Liver (tissue), 9 donors: ENCODE data around the gene ACOXL. TPM values are rescaled to one million over a fixed set of nuclear protein-coding genes. Genes with fewer than 3 reads are reported as not detected.

ENCODE experiments used
- DNase-seq: peaks from one replicate; pipeline ENCODE4 v3.0.0-alpha.2; 2017; ENCODE audit warnings: low spot score
- H3K27ac ChIP-seq, 2 donors: one replicate each; pipeline ENCODE4 v1.7.0; 2013; ENCODE audit warnings: inconsistent platforms in 2 of 2, low read length in 2 of 2, control low read depth in 1 of 2, low read depth in 1 of 2, mild to moderate bottlenecking in 1 of 2
- H3K27me3 ChIP-seq, 4 donors: one replicate each; pipeline versions ENCODE4 v1.6.1 to v1.7.0; 2013; ENCODE audit warnings: low read length in 3 of 4, inconsistent platforms in 1 of 4, mild to moderate bottlenecking in 1 of 4, moderate library complexity in 1 of 4; ENCODE audit not compliant: control insufficient read depth in 4 of 4, insufficient read depth in 4 of 4
- H3K36me3 ChIP-seq, 4 donors: one replicate each; pipeline versions ENCODE4 v1.6.1 to v1.7.0; 2013; ENCODE audit warnings: low read length in 3 of 4, mild to moderate bottlenecking in 3 of 4, low read depth in 1 of 4, moderate library complexity in 1 of 4; ENCODE audit not compliant: control insufficient read depth in 4 of 4, insufficient read depth in 3 of 4
- H3K4me1 ChIP-seq, 4 donors: one replicate each; pipeline versions ENCODE4 v1.6.1 to v1.7.0; 2013; ENCODE audit warnings: low read length in 3 of 4, mild to moderate bottlenecking in 3 of 4, moderate library complexity in 1 of 4; ENCODE audit not compliant: control insufficient read depth in 4 of 4, insufficient read depth in 4 of 4
- H3K4me3 ChIP-seq, 3 donors: one replicate each; pipeline versions ENCODE4 v1.6.1 to v1.7.0; 2013; ENCODE audit warnings: low read length in 3 of 3, control low read depth in 1 of 3, low read depth in 1 of 3, mild to moderate bottlenecking in 1 of 3
- H3K9ac ChIP-seq, 2 donors: one replicate each; pipeline ENCODE4 v1.7.0; 2013; ENCODE audit warnings: low read length in 2 of 2, mild to moderate bottlenecking in 2 of 2, moderate library complexity in 2 of 2, control low read depth in 1 of 2, low read depth in 1 of 2
- H3K9me3 ChIP-seq, 4 donors: one replicate each; pipeline versions ENCODE4 v1.6.1 to v1.7.0; 2013; ENCODE audit warnings: low read length in 3 of 4; ENCODE audit not compliant: control insufficient read depth in 4 of 4
- ATF3 ChIP-seq: IDR thresholded peaks from 2 replicates; pipeline ENCODE4 v1.6.1; 2016; ENCODE audit warnings: antibody characterized with exemption
- CTCF ChIP-seq: fragments of 150-350 bp; IDR thresholded peaks from 2 replicates; pipeline ENCODE4 v1.5.1; 2017; ENCODE audit warnings: improper control_type of control experiment, low read depth, low read length; ENCODE audit not compliant: missing input control
- EGR1 ChIP-seq, 2 donors: IDR thresholded peaks; 2 replicates each; pipeline ENCODE4 v1.6.1; 2016 to 2018; ENCODE audit warnings: antibody characterized with exemption in 2 of 2, low read depth in 2 of 2
- FOXA1 ChIP-seq: IDR thresholded peaks from 2 replicates; pipeline ENCODE4 v1.6.1; 2016; ENCODE audit warnings: antibody characterized with exemption
- FOXA2 ChIP-seq: IDR thresholded peaks from 2 replicates; pipeline ENCODE4 v1.6.1; 2016; ENCODE audit warnings: antibody characterized with exemption
- GABPA ChIP-seq, 2 donors: IDR thresholded peaks in 1 of 2; conservative IDR thresholded peaks in 1 of 2; 2 replicates each; pipeline ENCODE4 v1.6.1; 2016; ENCODE audit warnings: antibody characterized with exemption in 2 of 2, mild to moderate bottlenecking in 1 of 2, moderate library complexity in 1 of 2
- HNF4A ChIP-seq, 2 donors: conservative IDR thresholded peaks; 2 replicates each; pipeline ENCODE4 v1.6.1; 2016; ENCODE audit warnings: antibody characterized with exemption in 2 of 2, mild to moderate bottlenecking in 2 of 2
- HNF4G ChIP-seq: IDR thresholded peaks from 2 replicates; pipeline ENCODE4 v1.6.1; 2016; ENCODE audit warnings: antibody characterized with exemption
- JUND ChIP-seq, 2 donors: IDR thresholded peaks; 2 replicates each; pipeline ENCODE4 v1.6.1; 2016; ENCODE audit warnings: antibody characterized with exemption in 2 of 2
- MAX ChIP-seq: IDR thresholded peaks from 2 replicates; pipeline ENCODE4 v1.6.1; 2016; ENCODE audit warnings: antibody characterized with exemption
- NR2F2 ChIP-seq: IDR thresholded peaks from 2 replicates; pipeline ENCODE4 v1.6.1; 2016; ENCODE audit warnings: antibody characterized with exemption
- RAD21 ChIP-seq, 2 donors: IDR thresholded peaks; 2 replicates each; pipeline ENCODE4 v1.6.1; 2016; ENCODE audit warnings: antibody characterized with exemption in 2 of 2, mild to moderate bottlenecking in 2 of 2
- REST ChIP-seq: IDR thresholded peaks from 2 replicates; pipeline ENCODE4 v1.6.1; 2016; ENCODE audit warnings: antibody characterized with exemption, mild to moderate bottlenecking
- RXRA ChIP-seq, 2 donors: IDR thresholded peaks; 2 replicates each; pipeline ENCODE4 v1.6.1; 2017 to 2018; ENCODE audit warnings: antibody characterized with exemption in 2 of 2, mild to moderate bottlenecking in 1 of 2
- SP1 ChIP-seq: IDR thresholded peaks from 2 replicates; pipeline ENCODE4 v1.6.1; 2018; ENCODE audit warnings: antibody characterized with exemption, mild to moderate bottlenecking
- TAF1 ChIP-seq: conservative IDR thresholded peaks from 2 replicates; pipeline ENCODE4 v1.6.1; 2016; ENCODE audit warnings: antibody characterized with exemption, mild to moderate bottlenecking
- YY1 ChIP-seq: IDR thresholded peaks from 2 replicates; pipeline ENCODE4 v1.6.1; 2016; ENCODE audit warnings: antibody characterized with exemption, mild to moderate bottlenecking
- ZBTB33 ChIP-seq: IDR thresholded peaks from 2 replicates; pipeline ENCODE4 v1.6.1; 2016; ENCODE audit warnings: antibody characterized with exemption
- WGBS: extraction: QIAGEN DNeasy Blood & Tissue Kit; methylation state at CpG from one replicate; pipeline ENCODE4 v1.1.7; 2013; 5-methylcytosine and 5-hydroxymethylcytosine counted together
- polyA plus RNA-seq, 2 donors: library from polyadenylated mRNA; stranded (reverse) in 1 of 2; unstranded in 1 of 2; fragments of 200-250 nt in 1 of 2; fragments of >200 nt in 1 of 2; fragmentation: Nextera tagmentation in 1 of 2; extraction: Ambion mirVana in 1 of 2; gene quantifications; one replicate each; pipeline versions ENCODE4 v1.2.1 to v1.2.3, GENCODE V29; 2013 to 2015
- total RNA-seq, 2 donors: library from RNA; depleted of rRNA; stranded (reverse); fragments of >200 nt; gene quantifications; one replicate each; pipeline ENCODE4 v1.2.3, GENCODE V29; 2014
- donor health status: healthy.
- donor health status: healthy.
- donor health status: healthy.
- donor health status: healthy.
- donor health status: healthy.

ACOXL gene
- total and polyA plus RNA-seq, 4 donors = 0.07 TPM; not detected in 3

- H3K9ac ChIP-seq = no peak overlapping the region
- no peak for DNase-seq
- no peak for TF ChIP-seq RAD21 (IDR thresholded peaks at IDR 0.05)
- no peak for TF ChIP-seq ZBTB33
- TF ChIP-seq REST = no peak
- TF ChIP-seq TAF1 = no peak
- TF ChIP-seq ATF3 = no peak
- no peak for TF ChIP-seq FOXA1
- TF ChIP-seq FOXA2 = no peak
- TF ChIP-seq NR2F2 = no peak
- TF ChIP-seq SP1 = no peak
- no peak for TF ChIP-seq HNF4G
- no peak for TF ChIP-seq MAX
- TF ChIP-seq HNF4A (conservative IDR thresholded peaks at IDR 0.05) = no peak
- TF ChIP-seq CTCF = no peak
- TF ChIP-seq EGR1 (IDR thresholded peaks at IDR 0.05; ENCODE audit: low read depth in 2 of 2) = no peak
- no peak for TF ChIP-seq YY1
- TF ChIP-seq JUND (IDR thresholded peaks at IDR 0.05) = no peak
- no peak for TF ChIP-seq RXRA (IDR thresholded peaks at IDR 0.05)
- TF ChIP-seq GABPA (IDR thresholded peaks at IDR 0.05 in 1 of 2, conservative IDR thresholded peaks at IDR 0.05 in 1 of 2) = no peak
- H3K27me3 ChIP-seq = no peaks in the 10 kb centered on the region
- H3K4me3 ChIP-seq = no peak overlapping the region
- H3K27ac ChIP-seq = no peak overlapping the region
- no peaks in the 10 kb centered on the region for H3K36me3 ChIP-seq
- no peaks in the 10 kb centered on the region for H3K9me3 ChIP-seq
- 84% methylated on average over 13 of the region's 13 CpGs for WGBS
- no peaks in the 10 kb centered on the region for H3K4me1 ChIP-seq
Observed at GRCh38 chr2:110837446-110838409, 105.4 kb downstream of the ACOXL start.
